ENCODE results near the gene ZNF550. TPM values are rescaled to one million over a fixed set of nuclear protein-coding genes. Genes with fewer than 3 reads are reported as not detected.

ZNF550 gene
- 8.1 TPM for total RNA-seq

GRCh38 chr19:57559404-57560025 is at the start of gene ZNF550:
Gene ZNF550 (minus strand): TSS chr19:57559863. CDS start chr19:57559682, 181 bp downstream.
- DNase-seq (ENCODE audit: extremely low spot score in 2 of 2) = no peak
- Histone ChIP-seq H3K4me1 (peaks cover 22% of the 10 kb centered on the region), H3K27me3 (no peaks in the 10 kb centered on the region), H3K4me3 (peak within 1 kb of the TSS; percentile 69 to 85), H3K27ac (peak within 1 kb of the TSS; percentile 51), H3K36me3 (peaks cover 4 to 27% of the 10 kb centered on the region in 2 donors), H3K9me3 (peaks cover 7% of the 10 kb centered on the region)
- intact Hi-C loops (cut with DNase I) = no loop called here
- TF ChIP-seq CTCF (IDR thresholded peaks at IDR 0.05) (no peak), POLR2A (IDR thresholded peaks at IDR 0.05) (peak in 1 of 2 donors; percentile 11), POLR2AphosphoS5 (IDR thresholded peaks at IDR 0.05; ENCODE audit: insufficient read depth in 1 of 2, low read depth in 1 of 2) (peak; percentile 73 to 95)

- Histone ChIP-seq H3K9me3 (peaks cover 16% of the 10 kb centered on the region), H3K4me3 (no peak overlapping the region), H3K27ac (no peak overlapping the region), H3K36me3 (peaks cover 0 to 56% of the 10 kb centered on the region in 2 donors), H3K27me3 (no peaks in the 10 kb centered on the region), H3K4me1 (no peaks in the 10 kb centered on the region)
- intact Hi-C loops (cut with DNase I) = no loop called here
- TF ChIP-seq POLR2A (IDR thresholded peaks at IDR 0.05) = no peak
- no peak for DNase-seq (ENCODE audit: extremely low spot score in 2 of 2)
Observed at GRCh38 chr19:57606931-57607330, 47.3 kb upstream of the ZNF550 start.

- no peak within 1 kb of the TSS for H3K27ac ChIP-seq
- H3K27me3 ChIP-seq = no peaks in the 10 kb centered on the region
- H3K9me3 ChIP-seq = peaks cover 8% of the 10 kb centered on the region
Observed at GRCh38 chr19:57599761-57600383, 40.2 kb upstream of the ZNF550 start, which contains the start of gene ZNF530. Gene ZNF530 (plus strand): TSS chr19:57599885. CDS start chr19:57604346, 4,461 bp downstream.

GRCh38 chr19:57599377-57599760 is 39.7 kb upstream of the ZNF550 start:
- Histone ChIP-seq H3K4me1 (peaks cover 9% of the 10 kb centered on the region), H3K27me3 (no peaks in the 10 kb centered on the region), H3K4me3 (peak overlapping the region; percentile 64 to 66), H3K36me3 (peaks cover 0 to 21% of the 10 kb centered on the region in 2 donors), H3K27ac (no peak overlapping the region), H3K9me3 (peaks cover 8% of the 10 kb centered on the region)
- intact Hi-C loops (cut with DNase I) = no loop called here
- DNase-seq (ENCODE audit: extremely low spot score in 2 of 2) = no peak
- TF ChIP-seq POLR2AphosphoS5 (IDR thresholded peaks at IDR 0.05; ENCODE audit: insufficient read depth in 1 of 2, low read depth in 1 of 2) (no peak), CTCF (IDR thresholded peaks at IDR 0.05) (no peak), POLR2A (IDR thresholded peaks at IDR 0.05) (no peak)

More at GRCh38 chr19:57599761-57600383, 40.2 kb upstream of the ZNF550 start, which contains the start of gene ZNF530:
- peaks cover 0 to 26% of the 10 kb centered on the region in 2 donors for H3K36me3 ChIP-seq
- intact Hi-C loops (cut with DNase I) = no loop called here
- peak within 1 kb of the TSS; percentile 64 to 66 for H3K4me3 ChIP-seq
- peaks cover 9% of the 10 kb centered on the region for H3K4me1 ChIP-seq
- TF ChIP-seq CTCF (IDR thresholded peaks at IDR 0.05) = no peak
- peak; percentile 68 to 95 for TF ChIP-seq POLR2AphosphoS5 (IDR thresholded peaks at IDR 0.05; ENCODE audit: insufficient read depth in 1 of 2, low read depth in 1 of 2)
- no peak for TF ChIP-seq POLR2A (IDR thresholded peaks at IDR 0.05)
- DNase-seq (ENCODE audit: extremely low spot score in 2 of 2) = no peak

- intact Hi-C loops (cut with DNase I) = no loop called here
- Histone ChIP-seq H3K27me3 (no peaks in the 10 kb centered on the region), H3K27ac (no peak overlapping the region), H3K9me3 (peaks cover 46% of the 10 kb centered on the region), H3K36me3 (peaks cover 0 to 58% of the 10 kb centered on the region in 2 donors), H3K4me3 (no peak overlapping the region), H3K4me1 (peaks cover 8% of the 10 kb centered on the region)
- TF ChIP-seq CTCF (IDR thresholded peaks at IDR 0.05) (no peak), POLR2AphosphoS5 (IDR thresholded peaks at IDR 0.05; ENCODE audit: insufficient read depth in 1 of 2, low read depth in 1 of 2) (no peak), POLR2A (IDR thresholded peaks at IDR 0.05) (no peak)
- DNase-seq (ENCODE audit: extremely low spot score in 2 of 2) = no peak
Observed at GRCh38 chr19:57587529-57587928, 27.9 kb upstream of the ZNF550 start.
